NCI-H2171 (cell line): ENCODE data around the gene VCY1B.
"Not testable (repeated sequence)": the region's sequence is repeated elsewhere in the genome, so short reads cannot be mapped to it uniquely, and the experiment has no call there.

ENCODE experiments used
- DNase-seq: peaks from one replicate; lab custom pipeline; 2025; lab: John Stamatoyannopoulos, UW

Gene VCY1B

GRCh38 chrY:14055927-14056326 is at the start of gene VCY1B:
Gene VCY1B, plus strand, starts transcription at chrY:14056227. Its CDS starts 63 bp downstream, at chrY:14056290.
- DNase-seq, result not testable (repeated sequence)

GRCh38 chrY:14011916-14012315 is 44.1 kb upstream of the VCY1B start:
- DNase-seq, result not testable (repeated sequence)

GRCh38 chrY:14030395-14030794 is 25.6 kb upstream of the VCY1B start:
- DNase-seq, result not testable (repeated sequence)

GRCh38 chrY:14085877-14086276 is 29.9 kb downstream of the VCY1B start:
- no peak for DNase-seq
